Dermis blood vessel endothelial cell (primary cell): ENCODE data around the gene MRPL14. TPM values are rescaled to one million over a fixed set of nuclear protein-coding genes. Genes with fewer than 3 reads are reported as not detected.

Experiments used
- DNase-seq: peaks from one replicate; pipeline ENCODE4 v3.0.0; 2010
- total RNA-seq: library from RNA; depleted of rRNA; stranded (reverse); fragments of >200 nt; gene quantifications from 2 replicates; pipeline ENCODE4 v1.2.3, GENCODE V29; 2014

Gene MRPL14
- 48.1 and 75.4 TPM in 2 replicates for total RNA-seq

DNA sequence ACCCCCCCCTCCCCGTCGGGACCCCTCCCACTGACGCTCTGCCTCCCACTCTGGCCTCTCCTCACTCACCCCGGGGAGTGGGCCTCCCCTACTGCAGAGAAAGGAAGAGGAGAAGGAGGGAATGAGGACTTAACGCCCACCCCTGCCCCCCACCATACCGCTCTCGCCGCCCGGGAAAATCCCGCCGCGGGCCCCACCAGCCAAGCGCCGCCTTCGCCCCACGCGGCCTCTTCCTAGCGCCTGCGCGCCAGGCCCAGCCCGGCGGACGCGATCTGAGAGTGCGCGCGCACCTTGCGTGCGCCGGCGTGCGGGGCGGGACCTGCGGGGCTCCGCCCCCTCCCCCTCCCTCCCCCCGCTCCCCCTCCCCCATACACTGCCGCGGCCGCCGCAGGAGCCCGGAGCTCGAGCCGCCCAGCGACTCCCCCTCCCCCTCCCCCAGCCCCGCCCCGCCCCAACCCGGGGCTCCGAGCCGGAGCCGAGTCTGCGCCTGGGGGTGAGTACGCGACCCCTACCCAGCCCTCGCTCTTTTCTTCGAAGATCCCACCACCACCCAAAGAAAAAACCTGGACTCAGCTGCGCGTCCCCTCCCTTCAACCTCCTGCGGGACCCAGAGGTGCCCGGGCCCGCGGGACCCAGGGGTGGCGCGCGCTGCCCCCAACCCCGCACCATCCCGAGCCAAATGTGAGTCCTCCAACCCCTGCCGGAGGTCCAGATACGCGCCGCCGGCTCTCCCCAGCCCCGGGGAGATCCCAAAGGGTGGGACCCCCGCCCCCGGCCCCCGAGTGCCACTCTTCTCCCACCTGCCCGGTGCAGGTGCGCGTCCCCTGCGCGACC lies at the start of gene MRPL14, which contains the start of gene TMEM63B:
TSS of gene MRPL14 (minus strand) at position 267 of the 834 bp plus-strand sequence. CDS start 10,841 bp downstream, outside the sequence.
TSS of gene TMEM63B (plus strand) at position 369 of the 834 bp plus-strand sequence. CDS start 7,031 bp downstream, outside the sequence.
- DNase-seq = peak; percentile 94

DNA sequence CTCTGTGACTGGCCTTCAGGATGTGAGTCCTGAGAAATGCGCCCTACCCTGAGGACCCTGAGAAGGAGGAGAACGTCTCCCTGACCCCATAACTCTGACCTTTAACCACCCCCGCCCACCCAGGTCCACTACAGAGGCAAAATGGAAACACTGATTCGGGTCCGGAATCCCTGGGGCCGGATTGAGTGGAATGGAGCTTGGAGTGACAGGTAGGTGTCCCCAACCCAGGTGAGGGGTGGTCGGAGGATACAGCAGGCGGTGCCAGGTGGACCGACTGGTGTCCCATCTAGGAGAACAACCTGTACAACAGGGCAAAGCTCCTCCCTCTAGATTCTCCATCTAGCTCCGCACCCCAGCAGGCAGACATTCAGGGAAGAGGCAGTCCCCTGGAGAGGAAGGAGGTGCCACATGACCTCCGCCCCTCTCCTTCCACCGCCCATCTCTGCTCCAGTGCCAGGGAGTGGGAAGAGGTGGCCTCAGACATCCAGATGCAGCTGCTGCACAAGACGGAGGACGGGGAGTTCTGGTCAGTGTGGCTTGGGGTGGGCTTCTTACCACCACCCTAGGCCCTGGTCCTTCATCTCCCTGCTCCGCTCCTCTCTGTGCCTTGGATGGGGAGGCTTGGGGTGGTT lies 49.0 kb upstream of the MRPL14 start:
- DNase-seq = no peak

DNA sequence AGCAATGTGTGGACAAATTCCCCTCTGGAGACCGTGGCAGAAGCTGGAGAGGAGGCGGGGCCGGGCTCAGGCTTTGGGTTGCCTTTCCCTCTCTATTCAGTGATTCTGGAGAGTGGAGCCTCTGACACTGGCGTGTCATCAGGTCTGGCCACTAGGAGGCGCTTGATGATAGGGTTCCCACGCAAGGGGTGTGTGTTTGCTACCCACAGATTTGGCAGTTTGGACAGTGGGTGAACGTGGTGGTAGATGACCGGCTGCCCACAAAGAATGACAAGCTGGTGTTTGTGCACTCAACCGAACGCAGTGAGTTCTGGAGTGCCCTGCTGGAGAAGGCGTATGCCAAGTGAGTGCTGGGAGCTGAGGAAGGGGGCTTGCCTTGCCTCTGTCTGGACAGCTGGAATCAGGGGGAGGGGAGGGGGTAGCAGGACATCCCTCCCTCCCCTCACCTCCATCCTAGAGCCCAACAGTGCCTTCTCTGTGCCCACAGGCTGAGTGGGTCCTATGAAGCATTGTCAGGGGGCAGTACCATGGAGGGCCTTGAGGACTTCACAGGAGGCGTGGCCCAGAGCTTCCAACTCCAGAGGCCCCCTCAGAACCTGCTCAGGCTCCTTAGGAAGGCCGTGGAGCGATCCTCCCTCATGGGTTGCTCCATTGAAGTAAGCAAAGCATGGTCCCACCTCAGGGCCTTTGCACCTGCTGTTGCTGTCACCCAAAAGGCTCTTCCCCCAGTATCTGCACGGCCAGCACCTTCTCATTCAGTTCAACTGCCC lies 45.7 kb upstream of the MRPL14 start:
- DNase-seq = peak; percentile 88

DNA sequence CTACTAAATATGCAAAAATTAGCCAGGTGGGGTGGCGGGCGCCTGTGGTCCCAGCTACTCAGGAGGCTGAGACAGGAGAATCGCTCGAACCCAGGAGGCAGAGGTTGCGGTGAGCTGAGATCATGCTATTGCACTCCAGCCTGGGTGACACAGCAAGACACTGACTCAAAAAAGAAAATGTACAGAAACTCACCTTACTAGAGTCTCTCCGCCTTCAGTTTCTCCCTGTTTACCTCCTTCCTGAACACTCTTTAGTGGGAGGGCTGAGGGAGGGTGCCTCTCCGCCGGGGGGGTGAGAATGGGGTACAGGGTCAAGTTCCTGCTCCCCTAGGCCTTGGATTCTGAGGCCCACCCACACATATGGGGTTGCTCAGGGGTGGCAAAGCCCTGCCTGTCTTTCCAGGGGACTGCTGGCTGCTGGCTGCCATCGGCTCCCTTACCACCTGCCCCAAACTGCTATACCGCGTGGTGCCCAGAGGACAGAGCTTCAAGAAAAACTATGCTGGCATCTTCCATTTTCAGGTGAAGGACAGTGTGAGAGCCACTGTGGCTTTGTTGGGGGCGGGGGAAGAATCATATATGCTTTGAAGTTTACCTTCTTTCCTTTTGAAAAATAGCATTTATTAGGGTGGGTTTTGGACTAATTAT lies 44.8 kb upstream of the MRPL14 start:
- DNase-seq = no peak

DNA sequence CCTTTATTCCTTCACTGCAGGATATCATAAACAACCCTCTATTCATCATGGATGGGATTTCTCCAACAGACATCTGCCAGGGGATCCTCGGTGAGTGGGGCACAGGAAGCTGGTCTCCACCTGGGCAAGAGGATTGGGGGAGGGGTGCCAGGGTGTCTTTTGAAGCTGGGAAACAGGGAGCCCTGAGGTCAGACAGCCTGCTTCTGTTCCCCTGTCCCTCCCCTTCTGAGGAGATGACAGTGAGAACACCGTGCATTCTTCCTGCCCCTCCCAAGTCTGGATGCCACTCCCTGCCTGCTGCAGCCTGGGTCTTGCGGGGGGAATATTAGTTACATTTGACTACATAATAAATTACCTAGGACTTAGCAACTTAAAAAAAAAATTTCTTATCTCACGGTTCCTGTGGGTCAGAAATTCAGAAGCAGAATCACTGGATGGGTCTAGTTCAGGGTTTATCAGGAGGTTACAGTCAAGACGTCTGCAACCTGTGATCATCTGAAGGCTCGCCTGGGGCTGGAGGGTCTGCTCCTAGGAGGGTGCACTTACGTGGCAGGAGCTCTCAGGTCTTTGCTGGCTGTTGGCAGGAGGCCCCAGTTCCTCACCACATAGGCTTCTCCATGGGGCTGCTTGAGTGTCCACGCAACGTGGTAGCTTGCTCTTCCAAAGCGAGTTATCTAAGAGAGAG lies 42.8 kb upstream of the MRPL14 start:
- no peak for DNase-seq

DNA sequence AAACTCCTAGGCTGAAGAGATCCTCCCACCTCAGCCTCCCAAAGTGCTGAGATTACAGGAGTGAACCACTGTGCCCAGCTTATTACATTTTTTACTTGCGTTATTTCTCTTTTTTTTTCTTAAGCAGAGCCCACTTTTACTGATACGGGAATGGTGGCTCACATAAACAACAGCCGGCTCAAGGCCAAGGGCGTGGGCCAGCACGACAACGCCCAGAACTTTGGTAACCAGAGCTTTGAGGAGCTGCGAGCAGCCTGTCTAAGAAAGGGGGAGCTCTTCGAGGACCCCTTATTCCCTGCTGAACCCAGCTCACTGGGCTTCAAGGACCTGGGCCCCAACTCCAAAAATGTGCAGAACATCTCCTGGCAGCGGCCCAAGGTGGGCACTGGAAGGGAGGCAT lies 41.9 kb upstream of the MRPL14 start:
- DNase-seq = no peak

DNA sequence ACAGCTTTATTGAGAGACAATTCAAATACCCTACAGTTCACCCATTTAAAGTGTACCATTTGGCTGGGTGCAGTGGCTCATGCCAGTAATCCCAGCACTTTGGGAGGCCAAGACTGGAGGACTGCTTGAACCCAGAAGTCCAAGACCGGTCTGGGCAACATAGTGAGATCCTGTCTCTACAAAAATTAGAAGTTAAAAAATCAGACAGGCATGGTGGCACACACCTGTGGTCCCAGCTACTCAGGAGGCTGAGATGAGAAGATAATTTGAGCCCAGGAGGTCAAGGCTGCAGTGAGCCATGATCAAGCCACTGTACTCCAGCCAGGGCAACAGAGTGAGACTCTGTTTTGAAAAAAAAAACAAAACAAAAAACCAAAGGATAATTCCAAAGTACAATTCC lies 40.3 kb upstream of the MRPL14 start:
- no peak for DNase-seq

DNA sequence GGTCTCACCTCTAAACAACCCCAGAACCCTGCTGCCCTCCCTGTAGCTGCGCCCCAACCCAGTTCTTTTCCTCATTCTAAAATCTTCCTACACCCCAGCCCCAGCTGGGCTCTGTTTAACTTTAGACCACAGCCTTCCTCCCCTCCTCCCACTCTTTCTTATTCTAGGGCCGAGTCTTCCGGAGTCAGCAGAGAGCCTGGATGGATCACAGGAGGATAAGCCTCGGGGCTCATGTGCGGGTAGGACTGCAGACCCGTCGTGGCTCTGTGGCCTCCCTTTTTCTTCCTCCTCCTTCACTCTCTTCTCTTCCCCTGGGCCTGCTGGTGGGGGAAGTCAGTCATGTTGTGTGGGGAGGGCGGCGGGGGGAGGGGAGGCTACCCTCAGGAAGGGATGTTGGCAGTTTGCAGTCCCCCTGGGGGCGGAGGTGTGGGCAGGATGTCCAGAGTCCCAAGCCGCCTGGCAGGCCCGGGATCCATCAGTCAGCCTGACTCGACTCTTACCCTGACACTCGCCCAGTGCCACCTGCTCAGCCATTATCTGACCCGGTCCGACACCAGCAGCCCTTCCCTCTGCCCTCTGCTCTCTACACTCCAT lies 39.4 kb upstream of the MRPL14 start:
- DNase-seq = no peak

DNA sequence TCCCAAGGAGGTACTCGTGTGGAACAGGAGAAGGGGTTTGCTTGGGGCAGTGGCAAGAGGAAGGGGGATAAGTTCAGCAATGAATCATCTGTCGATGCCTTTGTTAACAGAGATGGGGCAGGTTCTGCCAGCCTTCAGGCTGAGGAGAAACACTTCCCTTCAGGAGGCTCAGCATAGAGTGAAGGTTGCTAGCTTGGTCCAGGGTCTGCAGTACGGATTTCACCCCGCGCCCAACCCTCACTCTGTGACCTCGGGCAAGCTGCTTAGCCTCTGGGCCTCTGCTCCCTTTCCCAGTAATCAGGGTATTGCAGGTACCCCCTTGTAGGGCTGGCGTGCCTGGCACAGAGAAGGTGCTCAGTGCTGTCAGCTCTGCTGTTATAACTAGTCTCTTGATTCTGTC lies 38.9 kb upstream of the MRPL14 start:
- no peak for DNase-seq

DNA sequence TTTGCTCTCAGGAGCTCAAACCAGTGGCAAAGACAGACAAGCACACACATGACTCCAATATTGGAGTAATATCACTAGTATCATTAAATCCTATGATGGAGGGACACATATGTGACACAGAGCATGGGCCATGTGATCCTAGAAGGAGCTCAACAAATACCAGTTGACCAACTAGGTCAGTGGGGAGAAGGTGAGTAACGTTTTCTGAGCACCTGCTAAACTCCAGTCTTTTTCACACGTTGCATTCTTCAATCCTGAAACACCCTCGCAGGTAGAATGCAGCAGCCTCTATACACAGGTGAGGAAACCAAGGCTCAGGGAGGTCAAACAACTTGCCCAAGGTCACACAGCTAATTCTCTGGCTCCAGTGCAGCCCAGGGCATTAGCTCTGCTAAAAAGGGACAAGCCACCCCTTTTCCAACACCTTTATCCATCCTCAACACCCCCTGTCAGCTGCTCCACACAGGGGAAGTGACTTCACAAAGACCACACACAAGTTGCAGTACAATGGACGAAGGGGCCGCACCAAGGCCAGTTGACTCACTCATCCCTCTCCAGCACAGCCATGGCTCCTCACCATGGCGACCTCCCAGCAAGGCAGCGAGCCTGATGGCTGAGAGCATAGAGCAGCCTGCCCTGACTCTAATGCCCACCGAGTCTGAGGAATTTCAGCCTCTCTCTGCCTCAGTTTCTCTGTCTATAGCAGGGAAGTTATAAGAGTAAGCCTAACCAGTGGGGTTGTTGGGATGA lies 35.8 kb upstream of the MRPL14 start:
- peak; percentile 35 for DNase-seq

DNA sequence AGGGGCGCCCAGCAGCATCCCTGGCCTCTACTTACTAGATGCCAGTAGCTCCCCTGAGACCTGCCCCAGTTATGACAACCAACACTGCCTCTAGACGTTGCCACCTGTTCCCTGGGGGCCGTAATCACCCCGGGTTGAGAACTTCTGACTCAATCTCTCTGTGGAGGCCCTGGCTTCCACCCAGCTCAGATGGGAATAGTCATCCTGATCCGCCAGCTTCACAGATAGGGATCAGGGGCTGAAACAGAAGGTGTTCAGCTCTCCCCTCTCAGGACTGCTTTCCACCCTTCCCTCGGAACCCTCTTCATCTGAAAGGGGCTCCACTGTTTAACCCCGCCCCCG lies 34.7 kb upstream of the MRPL14 start:
- no peak for DNase-seq

DNA sequence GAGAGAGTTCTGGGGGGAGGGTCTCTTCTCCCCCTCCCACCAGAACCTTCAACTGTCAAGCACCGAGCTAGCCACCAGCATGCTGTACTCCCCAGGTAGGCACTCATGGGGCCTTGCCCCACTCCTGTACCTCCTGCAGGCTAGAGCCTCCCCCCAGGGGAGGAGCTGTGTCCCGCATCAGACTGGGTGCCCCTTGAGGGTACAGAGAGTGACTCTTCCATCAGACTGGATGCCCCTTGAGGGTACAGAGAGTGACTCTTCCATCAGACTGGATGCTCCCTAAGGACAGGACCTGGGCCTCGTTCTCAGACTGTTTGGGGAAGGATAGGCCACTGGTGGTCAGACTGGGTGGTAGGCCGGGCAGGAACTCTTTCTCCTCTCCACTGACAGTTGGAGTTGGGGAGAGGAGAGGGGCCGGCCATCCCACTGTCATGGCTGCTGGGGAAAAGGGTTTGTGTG lies 31.5 kb upstream of the MRPL14 start, which contains the start of gene CAPN11:
TSS of gene CAPN11 (plus strand) at position 51 of the 459 bp plus-strand sequence. CDS start at position 80, 29 bp downstream.
- no peak for DNase-seq

DNA sequence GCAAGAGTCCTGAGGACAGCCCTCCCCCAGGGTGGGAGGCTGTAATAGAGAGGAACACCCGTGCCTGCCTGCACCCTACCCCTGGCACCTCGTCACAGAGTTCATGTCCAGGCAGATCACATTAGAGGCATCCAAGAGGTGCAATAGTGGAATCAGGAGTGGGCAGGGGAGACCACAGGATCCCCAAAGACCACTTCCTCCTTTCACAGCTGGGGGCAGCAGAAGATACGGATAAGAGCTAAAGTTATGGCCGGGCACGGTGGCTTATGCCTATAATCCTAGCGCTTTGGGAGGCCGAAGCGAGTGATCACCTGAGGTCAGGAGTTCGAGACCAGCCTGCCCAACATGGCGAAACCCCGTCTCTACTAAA lies 29.9 kb upstream of the MRPL14 start:
- DNase-seq = no peak

DNA sequence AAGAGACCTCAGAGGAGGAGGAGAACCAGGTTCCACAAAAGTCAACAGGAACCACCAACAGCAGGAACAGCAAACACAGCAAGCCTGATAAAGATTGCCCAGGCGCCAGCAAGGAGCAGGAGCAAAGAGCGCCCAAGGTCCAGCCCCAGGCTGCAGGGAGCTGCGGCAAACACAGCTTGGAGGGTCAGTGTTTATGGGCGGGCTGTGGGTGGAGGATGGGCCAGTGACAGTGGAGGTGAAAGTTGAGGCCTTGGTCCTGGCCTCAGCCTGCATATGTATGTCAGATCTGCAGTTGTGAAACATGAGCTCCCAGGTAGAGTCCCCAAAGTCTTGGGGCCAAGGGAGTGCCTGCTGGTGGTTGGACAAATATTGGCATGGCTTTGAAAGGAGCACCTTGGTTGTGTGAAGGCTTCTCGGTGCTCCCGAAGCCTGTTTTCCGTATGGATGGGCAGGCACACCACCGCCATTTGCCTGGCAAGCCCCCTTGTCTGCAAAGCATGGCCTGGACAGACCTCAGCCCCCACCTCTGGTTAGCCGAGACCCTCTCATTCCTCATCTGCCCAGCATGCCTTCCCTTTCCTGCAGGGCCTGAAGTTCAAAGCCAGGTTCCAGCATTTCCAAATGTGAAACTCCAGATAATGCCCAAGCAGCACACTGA lies 29.4 kb upstream of the MRPL14 start:
- no peak for DNase-seq

DNA sequence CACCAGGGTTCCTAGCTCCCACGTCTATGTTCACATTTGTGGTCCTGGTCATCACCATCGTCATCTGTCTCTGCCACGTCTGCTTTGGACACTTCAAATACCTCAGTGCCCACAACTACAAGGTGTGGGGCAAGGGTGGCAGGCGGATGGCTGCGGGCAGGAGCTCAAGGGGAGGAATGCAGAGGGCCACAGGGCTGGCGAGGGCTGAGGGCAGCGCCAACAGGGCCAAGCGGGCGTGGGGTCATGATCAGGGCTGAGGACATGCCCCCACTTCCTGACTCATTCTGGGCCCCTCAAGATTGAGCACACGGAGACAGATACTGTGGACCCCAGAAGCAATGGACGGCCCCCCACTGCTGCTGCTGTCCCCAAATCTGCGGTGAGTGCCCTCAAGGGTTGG lies 26.8 kb upstream of the MRPL14 start:
- no peak for DNase-seq

DNA sequence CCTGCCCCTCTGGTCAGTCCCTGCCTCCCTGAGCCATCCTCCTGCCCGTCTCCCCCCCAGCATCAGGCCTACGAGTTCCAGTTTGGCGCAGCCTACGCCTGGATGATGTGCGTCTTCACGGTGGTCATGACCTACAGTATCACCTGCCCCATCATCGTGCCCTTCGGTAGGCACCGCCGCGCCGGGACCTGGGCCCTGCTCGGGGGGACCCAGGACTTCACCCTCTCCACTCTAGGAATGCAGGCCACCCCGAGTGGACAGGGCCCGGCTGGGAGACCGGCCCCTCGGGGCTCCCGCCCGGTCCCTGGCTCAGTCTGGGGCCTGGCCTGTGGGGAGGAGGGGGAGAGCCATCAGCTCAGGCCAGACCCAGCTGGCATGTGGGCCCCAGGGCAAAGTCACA lies 25.3 kb upstream of the MRPL14 start:
- DNase-seq = no peak

DNA sequence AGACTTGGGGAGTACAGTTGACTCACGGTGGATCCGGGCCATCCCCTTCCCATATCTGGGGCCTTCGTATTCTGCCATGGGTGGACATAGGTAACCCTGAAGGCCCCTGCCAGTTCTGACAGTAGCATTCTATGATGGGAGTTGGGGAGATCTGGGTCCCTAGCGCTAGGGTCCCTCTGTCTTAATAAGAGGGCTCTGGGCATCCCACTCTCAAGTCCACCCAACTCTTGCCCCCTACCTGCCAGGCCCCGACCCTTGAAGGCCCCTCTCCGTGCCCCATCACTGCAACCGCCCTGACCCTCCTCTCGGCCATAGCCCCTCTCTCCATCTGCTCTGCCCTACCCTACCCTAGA lies 24.8 kb upstream of the MRPL14 start:
- no peak for DNase-seq

DNA sequence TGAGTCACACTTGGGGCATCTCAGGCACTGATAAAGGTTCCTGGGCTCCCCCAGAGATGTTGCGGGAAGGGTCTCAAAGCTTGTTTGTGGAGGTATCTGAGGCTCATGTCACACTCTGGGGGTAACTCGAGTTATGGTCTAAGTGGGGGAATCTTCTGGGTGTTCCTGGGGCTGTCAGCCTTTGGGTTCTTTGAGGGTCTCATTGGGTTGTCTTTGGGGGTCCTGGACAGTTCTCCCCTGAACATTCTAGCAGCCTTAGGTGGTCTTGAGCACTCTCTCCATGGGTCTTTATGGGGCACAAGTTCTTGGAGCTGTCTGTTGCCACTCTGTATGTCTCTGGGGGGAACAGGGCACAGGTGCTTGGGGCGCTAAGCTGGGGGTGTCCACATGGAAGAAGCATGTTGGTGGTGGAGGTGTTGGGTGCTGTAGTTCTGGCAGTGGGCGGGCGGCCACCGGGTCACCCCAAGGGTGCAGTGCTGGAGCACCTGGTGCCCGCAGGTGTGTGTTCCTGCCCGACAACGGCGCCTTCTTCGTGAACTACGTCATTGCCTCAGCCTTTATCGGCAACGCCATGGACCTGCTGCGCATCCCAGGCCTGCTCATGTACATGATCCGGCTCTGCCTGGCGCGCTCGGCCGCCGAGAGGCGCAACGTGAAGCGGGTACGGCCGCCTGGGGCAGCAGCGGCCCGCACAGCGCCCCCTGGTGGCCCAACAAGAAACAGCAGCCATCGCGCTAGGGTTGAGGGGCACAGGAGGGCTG lies 24.3 kb upstream of the MRPL14 start:
- peak; percentile 85 for DNase-seq

DNA sequence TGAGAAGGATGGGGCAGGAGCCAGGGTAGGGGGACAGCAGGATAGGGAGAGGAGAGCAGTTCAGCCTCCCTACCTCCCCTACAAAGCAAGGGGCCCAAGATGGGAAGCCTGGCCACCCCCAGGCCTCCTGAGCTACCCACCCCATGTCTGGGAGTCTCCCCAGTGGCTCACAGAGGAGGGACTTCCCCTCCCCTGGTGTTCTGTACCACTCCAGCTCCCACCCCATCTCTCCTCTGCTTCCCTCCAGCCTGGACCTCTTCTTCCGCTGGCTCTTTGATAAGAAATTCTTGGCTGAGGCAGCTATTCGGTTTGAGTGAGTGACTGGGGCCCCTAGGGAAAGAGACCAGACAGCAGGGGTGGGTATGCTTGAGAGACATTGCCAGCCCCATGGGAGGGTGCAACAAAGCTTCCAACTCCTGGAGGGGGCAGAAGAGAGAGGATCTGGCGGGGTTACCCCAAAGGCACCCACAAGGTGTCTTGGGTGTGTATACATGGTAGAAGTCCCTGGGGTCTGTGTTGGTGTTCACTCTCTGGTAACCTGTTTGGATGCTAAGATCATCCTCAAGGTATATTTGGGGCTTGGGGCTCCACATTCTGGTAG lies 23.2 kb upstream of the MRPL14 start:
- no peak for DNase-seq
